ENCODE data around the gene MICAL2.

Gene MICAL2

DNA sequence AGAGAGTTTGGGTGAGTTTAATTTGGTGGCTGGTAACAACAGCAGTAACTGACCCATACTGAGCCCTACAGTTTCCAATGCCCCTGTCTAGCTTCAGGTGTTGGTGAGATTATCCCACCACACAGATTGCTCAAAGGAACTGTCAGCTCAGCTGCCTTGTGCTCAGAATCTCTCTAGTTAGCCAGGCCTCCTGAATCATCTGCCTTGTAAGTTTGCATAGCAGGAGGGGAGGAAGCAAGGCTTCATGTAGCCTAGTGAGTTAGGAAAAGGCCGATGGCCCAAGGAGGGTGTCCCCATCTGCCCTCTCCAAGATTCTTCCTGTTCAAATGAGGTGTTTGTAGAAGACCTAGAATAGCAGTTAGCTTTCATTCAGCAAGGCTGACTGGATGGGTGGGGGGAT, 74.3 kb downstream of the MICAL2 start:
- TF ChIP-seq EP300 (IDR thresholded peaks at IDR 0.05; ENCODE audit: borderline replicate concordance) (no peak), RAD21 (IDR thresholded peaks at IDR 0.05; ENCODE audit: low read depth) (no peak), NFIC (IDR thresholded peaks at IDR 0.05) (no peak), CREB1 (IDR thresholded peaks at IDR 0.05; ENCODE audit: low read depth) (no peak), FOXM1 (IDR thresholded peaks at IDR 0.05; ENCODE audit: borderline replicate concordance, low read depth) (no peak), TCF12 (IDR thresholded peaks at IDR 0.05; ENCODE audit: low read depth) (no peak)
- TF ChIP-seq, protein P1, sequence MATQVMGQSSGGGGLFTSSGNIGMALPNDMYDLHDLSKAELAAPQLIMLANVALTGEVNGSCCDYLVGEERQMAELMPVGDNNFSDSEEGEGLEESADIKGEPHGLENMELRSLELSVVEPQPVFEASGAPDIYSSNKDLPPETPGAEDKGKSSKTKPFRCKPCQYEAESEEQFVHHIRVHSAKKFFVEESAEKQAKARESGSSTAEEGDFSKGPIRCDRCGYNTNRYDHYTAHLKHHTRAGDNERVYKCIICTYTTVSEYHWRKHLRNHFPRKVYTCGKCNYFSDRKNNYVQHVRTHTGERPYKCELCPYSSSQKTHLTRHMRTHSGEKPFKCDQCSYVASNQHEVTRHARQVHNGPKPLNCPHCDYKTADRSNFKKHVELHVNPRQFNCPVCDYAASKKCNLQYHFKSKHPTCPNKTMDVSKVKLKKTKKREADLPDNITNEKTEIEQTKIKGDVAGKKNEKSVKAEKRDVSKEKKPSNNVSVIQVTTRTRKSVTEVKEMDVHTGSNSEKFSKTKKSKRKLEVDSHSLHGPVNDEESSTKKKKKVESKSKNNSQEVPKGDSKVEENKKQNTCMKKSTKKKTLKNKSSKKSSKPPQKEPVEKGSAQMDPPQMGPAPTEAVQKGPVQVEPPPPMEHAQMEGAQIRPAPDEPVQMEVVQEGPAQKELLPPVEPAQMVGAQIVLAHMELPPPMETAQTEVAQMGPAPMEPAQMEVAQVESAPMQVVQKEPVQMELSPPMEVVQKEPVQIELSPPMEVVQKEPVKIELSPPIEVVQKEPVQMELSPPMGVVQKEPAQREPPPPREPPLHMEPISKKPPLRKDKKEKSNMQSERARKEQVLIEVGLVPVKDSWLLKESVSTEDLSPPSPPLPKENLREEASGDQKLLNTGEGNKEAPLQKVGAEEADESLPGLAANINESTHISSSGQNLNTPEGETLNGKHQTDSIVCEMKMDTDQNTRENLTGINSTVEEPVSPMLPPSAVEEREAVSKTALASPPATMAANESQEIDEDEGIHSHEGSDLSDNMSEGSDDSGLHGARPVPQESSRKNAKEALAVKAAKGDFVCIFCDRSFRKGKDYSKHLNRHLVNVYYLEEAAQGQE (IDR thresholded peaks at IDR 0.05; ENCODE audit: low read depth) = no peak

- TF ChIP-seq TAF1 (IDR thresholded peaks at IDR 0.05; ENCODE audit: low read depth) = no peak
- TF ChIP-seq TEAD4 (IDR thresholded peaks at IDR 0.05) = no peak
- no peak for TF ChIP-seq YY1 (IDR thresholded peaks at IDR 0.05; ENCODE audit: low read depth)
- TF ChIP-seq ZBTB7A (IDR thresholded peaks at IDR 0.05; ENCODE audit: low read depth) = no peak
- TF ChIP-seq TCF12 (IDR thresholded peaks at IDR 0.05; ENCODE audit: low read depth) = no peak
- no peak for TF ChIP-seq EP300 (IDR thresholded peaks at IDR 0.05; ENCODE audit: borderline replicate concordance)
- TF ChIP-seq, protein P1 (IDR thresholded peaks at IDR 0.05; ENCODE audit: low read depth) = no peak
- TF ChIP-seq CREB1 (IDR thresholded peaks at IDR 0.05; ENCODE audit: low read depth) = no peak
- no peak for TF ChIP-seq FOXM1 (IDR thresholded peaks at IDR 0.05; ENCODE audit: borderline replicate concordance, low read depth)
- no peak for TF ChIP-seq CEBPB (IDR thresholded peaks at IDR 0.05)
- no peak for TF ChIP-seq MAX (IDR thresholded peaks at IDR 0.05)
Measured at GRCh38 chr11:12185106-12185690, 74.8 kb downstream of the MICAL2 start.

DNA sequence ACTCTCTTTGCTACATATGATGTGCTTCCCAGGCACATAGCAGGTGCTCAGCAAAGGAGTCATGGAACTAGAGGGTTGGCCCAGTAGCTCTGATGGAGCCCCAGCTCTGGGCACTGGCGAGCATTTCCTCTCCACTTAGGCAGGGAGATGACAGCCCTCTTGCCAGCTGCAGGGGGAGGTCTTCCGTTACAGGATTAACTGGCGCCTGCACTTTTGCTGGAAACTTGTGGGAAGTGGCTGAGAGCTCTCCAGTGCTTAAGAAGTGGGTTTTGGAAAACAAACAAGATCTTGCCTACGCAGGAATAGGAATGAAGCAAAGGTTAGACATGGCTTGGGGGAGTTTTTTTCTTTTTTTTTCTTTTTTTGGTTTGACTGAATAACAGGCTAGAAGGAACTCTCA, 75.5 kb downstream of the MICAL2 start:
- TF ChIP-seq, protein P1 (IDR thresholded peaks at IDR 0.05; ENCODE audit: low read depth) = no peak
- TF ChIP-seq EP300 (IDR thresholded peaks at IDR 0.05; ENCODE audit: borderline replicate concordance) (no peak), CEBPB (IDR thresholded peaks at IDR 0.05) (no peak), ZBTB7A (IDR thresholded peaks at IDR 0.05; ENCODE audit: low read depth) (no peak), FOXM1 (IDR thresholded peaks at IDR 0.05; ENCODE audit: borderline replicate concordance, low read depth) (no peak), CREB1 (IDR thresholded peaks at IDR 0.05; ENCODE audit: low read depth) (no peak), RAD21 (IDR thresholded peaks at IDR 0.05; ENCODE audit: low read depth) (no peak), USF1 (IDR thresholded peaks at IDR 0.05) (no peak), NFIC (IDR thresholded peaks at IDR 0.05) (no peak)

DNA sequence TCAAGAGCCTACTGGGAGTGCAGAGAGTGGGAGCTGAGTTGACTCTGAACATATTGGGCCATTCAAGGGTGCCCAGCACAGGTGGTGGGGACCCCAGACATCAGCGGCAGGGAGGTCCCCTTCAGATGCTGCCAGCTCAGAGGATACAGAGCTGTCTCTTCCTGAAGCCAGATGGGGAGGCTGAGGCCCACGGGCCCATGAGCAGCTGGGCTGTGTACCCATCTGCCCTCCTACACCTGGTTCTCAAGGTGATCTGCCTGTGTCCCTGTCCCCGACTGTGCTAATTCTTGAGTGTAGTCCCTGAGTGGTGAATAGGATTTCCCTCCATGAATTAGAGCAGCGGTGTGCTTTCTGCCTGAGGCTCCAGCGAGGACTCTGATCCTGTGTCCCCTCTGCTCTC, 76.3 kb downstream of the MICAL2 start:
- TF ChIP-seq MAX (IDR thresholded peaks at IDR 0.05) = no peak
- TF ChIP-seq NFIC (IDR thresholded peaks at IDR 0.05) = no peak
- no peak for TF ChIP-seq ZBTB7A (IDR thresholded peaks at IDR 0.05; ENCODE audit: low read depth)
- no peak for TF ChIP-seq EP300 (IDR thresholded peaks at IDR 0.05; ENCODE audit: borderline replicate concordance)
- TF ChIP-seq RAD21 (IDR thresholded peaks at IDR 0.05; ENCODE audit: low read depth) = no peak
- TF ChIP-seq USF1 (IDR thresholded peaks at IDR 0.05) = no peak
- no peak for TF ChIP-seq TEAD4 (IDR thresholded peaks at IDR 0.05)
- no peak for TF ChIP-seq TAF1 (IDR thresholded peaks at IDR 0.05; ENCODE audit: low read depth)
- no peak for TF ChIP-seq TCF12 (IDR thresholded peaks at IDR 0.05; ENCODE audit: low read depth)
- no peak for TF ChIP-seq FOXM1 (IDR thresholded peaks at IDR 0.05; ENCODE audit: borderline replicate concordance, low read depth)

GRCh38 chr11:12187399-12187798, 77.0 kb downstream of the MICAL2 start:
- TF ChIP-seq TEAD4 (IDR thresholded peaks at IDR 0.05) = no peak
- no peak for TF ChIP-seq ZBTB7A (IDR thresholded peaks at IDR 0.05; ENCODE audit: low read depth)
- TF ChIP-seq EGR1 (IDR thresholded peaks at IDR 0.05) = no peak

Measured in Ishikawa (cell line).